H9 (cell line): ENCODE data around the gene ROBO2. TPM values are rescaled to one million over a fixed set of nuclear protein-coding genes. Genes with fewer than 3 reads are reported as not detected.

ENCODE experiments used
- DNase-seq: peaks from one replicate; pipeline ENCODE4 v3.0.0-alpha.2; 2017
- H2AFZ ChIP-seq: one replicate; pipeline ENCODE4 v1.6.1; 2013; ENCODE audit warnings: mild to moderate bottlenecking, low read length, control low read depth, moderate library complexity
- H2AK5ac ChIP-seq: 2 replicates; pipeline ENCODE4 v1.6.1; 2013; ENCODE audit warnings: low read length, control low read depth, mixed read lengths; ENCODE audit not compliant: insufficient read length
- H2BK120ac ChIP-seq: one replicate; pipeline ENCODE4 v1.6.1; 2013; ENCODE audit warnings: low read depth, mild to moderate bottlenecking, low read length, control low read depth, inconsistent platforms; ENCODE audit not compliant: poor library complexity, severe bottlenecking
- H2BK12ac ChIP-seq: 2 replicates; pipeline ENCODE4 v1.6.1; 2013; ENCODE audit warnings: low read length, control low read depth, mixed read lengths, low read depth; ENCODE audit not compliant: insufficient read length
- H2BK15ac ChIP-seq: 2 replicates; pipeline ENCODE4 v1.6.1; 2013; ENCODE audit warnings: low read depth, low read length, control low read depth
- H2BK20ac ChIP-seq: one replicate; pipeline ENCODE4 v1.6.1; 2013; ENCODE audit warnings: low read depth, mild to moderate bottlenecking, low read length, control low read depth, inconsistent platforms; ENCODE audit not compliant: poor library complexity, severe bottlenecking
- H2BK5ac ChIP-seq: 2 replicates; pipeline ENCODE4 v1.6.1; 2013; ENCODE audit warnings: low read length, control low read depth, mixed read lengths; ENCODE audit not compliant: insufficient read length
- H3K14ac ChIP-seq: 2 replicates; pipeline ENCODE4 v1.6.1; 2013; ENCODE audit warnings: low read length, control low read depth; ENCODE audit not compliant: insufficient read depth
- H3K18ac ChIP-seq: 2 replicates; pipeline ENCODE4 v1.6.1; 2013; ENCODE audit warnings: low read depth, mild to moderate bottlenecking, mixed read lengths, low read length, control low read depth; ENCODE audit not compliant: insufficient read length
- H3K23ac ChIP-seq: 2 replicates; pipeline ENCODE4 v1.6.1; 2013; ENCODE audit warnings: low read length, control low read depth, mixed read lengths, low read depth; ENCODE audit not compliant: insufficient read length
- H3K23me2 ChIP-seq: 2 replicates; pipeline ENCODE4 v1.6.1; 2013; ENCODE audit warnings: low read depth, mild to moderate bottlenecking, mixed read lengths, low read length, control low read depth; ENCODE audit not compliant: insufficient read length, poor library complexity, severe bottlenecking
- H3K27ac ChIP-seq: 2 replicates; pipeline ENCODE4 v1.5.1; 2013; ENCODE audit warnings: low read length, control low read depth, mixed read lengths, low read depth; ENCODE audit not compliant: insufficient read length
- H3K27me3 ChIP-seq: 2 replicates; pipeline ENCODE4 v1.6.1; 2013; ENCODE audit warnings: low read length, control low read depth, inconsistent platforms; ENCODE audit not compliant: insufficient read depth
- H3K4ac ChIP-seq: 2 replicates; pipeline ENCODE4 v1.6.1; 2013; ENCODE audit warnings: low read depth, mild to moderate bottlenecking, control low read depth, inconsistent platforms, low read length, moderate library complexity
- H3K4me1 ChIP-seq: 2 replicates; pipeline ENCODE4 v1.6.1; 2013; ENCODE audit warnings: low read length, control low read depth, inconsistent platforms; ENCODE audit not compliant: insufficient read depth
- H3K4me2 ChIP-seq: 2 replicates; pipeline ENCODE4 v1.6.1; 2013; ENCODE audit warnings: low read length, control low read depth, mixed read lengths; ENCODE audit not compliant: insufficient read length, insufficient read depth
- H3K56ac ChIP-seq: 2 replicates; pipeline ENCODE4 v1.6.1; 2013; ENCODE audit warnings: low read depth, mild to moderate bottlenecking, mixed read lengths, low read length, control low read depth; ENCODE audit not compliant: insufficient read length
- H3K79me1 ChIP-seq: 2 replicates; pipeline ENCODE4 v1.6.1; 2013; ENCODE audit warnings: low read depth, mild to moderate bottlenecking, moderate library complexity, low read length, control low read depth, inconsistent platforms; ENCODE audit not compliant: insufficient read depth, poor library complexity, severe bottlenecking
- H3K79me2 ChIP-seq: 2 replicates; pipeline ENCODE4 v1.6.1; 2013; ENCODE audit warnings: low read length, control low read depth, inconsistent platforms; ENCODE audit not compliant: insufficient read depth
- H3K9ac ChIP-seq: 2 replicates; pipeline ENCODE4 v1.6.1; 2013; ENCODE audit warnings: low read length, control low read depth, mixed read lengths; ENCODE audit not compliant: insufficient read length; ENCODE audit errors: extremely low read depth
- H3K9me3 ChIP-seq: one replicate; pipeline ENCODE4 v1.6.1; 2013; ENCODE audit warnings: low read depth, low read length, inconsistent platforms; ENCODE audit not compliant: control insufficient read depth
- H3T11ph ChIP-seq: one replicate; pipeline ENCODE4 v1.6.1; 2013; ENCODE audit warnings: mild to moderate bottlenecking, low read length, control low read depth, inconsistent platforms
- H4K20me1 ChIP-seq: one replicate; pipeline ENCODE4 v1.6.1; 2013; ENCODE audit not compliant: control insufficient read depth, insufficient read length, insufficient read depth
- H4K5ac ChIP-seq: 2 replicates; pipeline ENCODE4 v1.6.1; 2013; ENCODE audit warnings: low read depth, mild to moderate bottlenecking, mixed read lengths, low read length, control low read depth; ENCODE audit not compliant: insufficient read length
- H4K8ac ChIP-seq: replicated peaks from 2 replicates; pipeline ENCODE4 v1.6.1; 2013; ENCODE audit warnings: low read length, control low read depth, mixed read lengths, low read depth; ENCODE audit not compliant: insufficient read length
- H4K91ac ChIP-seq: 2 replicates; pipeline ENCODE4 v1.6.1; 2013; ENCODE audit warnings: low read depth, mild to moderate bottlenecking, moderate library complexity, mixed read lengths, low read length, control low read depth; ENCODE audit not compliant: insufficient read length
- H3K27ac Mint-ChIP-seq, 3 experiments: 2 replicates in 2 of 3; 3 replicates in 1 of 3; pipeline ENCODE4 v1.8.0; 2020 to 2021; ENCODE audit warnings: mixed read lengths in 3 of 3, mild to moderate bottlenecking in 1 of 3, moderate library complexity in 1 of 3
- H3K27me3 Mint-ChIP-seq: 2 replicates; pipeline ENCODE4 v1.8.0; 2021; ENCODE audit warnings: low read depth, mild to moderate bottlenecking, moderate library complexity, mixed read lengths
- H3K36me3 Mint-ChIP-seq, 3 experiments: 2 replicates in 2 of 3; 3 replicates in 1 of 3; pipeline ENCODE4 v1.8.0; 2020 to 2021; ENCODE audit warnings: low read depth in 3 of 3, mixed read lengths in 3 of 3; ENCODE audit not compliant: insufficient read depth in 1 of 3
- H3K4me1 Mint-ChIP-seq, 2 experiments: 2 replicates each; pipeline ENCODE4 v1.8.0; 2020; ENCODE audit warnings: mixed read lengths in 2 of 2
- H3K4me3 Mint-ChIP-seq, 2 experiments: 2 replicates in 1 of 2; 3 replicates in 1 of 2; pipeline ENCODE4 v1.8.0; 2020 to 2021; ENCODE audit warnings: mild to moderate bottlenecking in 2 of 2, mixed read lengths in 2 of 2, moderate library complexity in 1 of 2
- H3K9me3 Mint-ChIP-seq, 2 experiments: 2 replicates in 1 of 2; 3 replicates in 1 of 2; pipeline ENCODE4 v1.8.0; 2020; ENCODE audit warnings: mild to moderate bottlenecking in 2 of 2, mixed read lengths in 2 of 2, moderate library complexity in 1 of 2
- WGBS: extraction: QIAGEN DNeasy Blood & Tissue Kit; methylation state at CpG from one replicate; pipeline ENCODE4 v1.1.7; 2013; ENCODE audit warnings: missing lambda C conversion rate, low lambda C conversion rate, mixed read lengths; ENCODE audit not compliant: insufficient read length; ENCODE audit errors: extremely low coverage; 5-methylcytosine and 5-hydroxymethylcytosine counted together
- total RNA-seq: library from RNA; stranded (reverse); gene quantifications from 2 replicates; pipeline ENCODE4 v1.2.1, GENCODE V29; 2021
- TF ChIP-seq, protein P1 (sequence below): fragments of 200-600 bp; sonication (generic); conservative IDR thresholded peaks from 3 replicates; pipeline ENCODE4 v1.8.0; 2021; ENCODE audit warnings: antibody characterized with exemption, mild to moderate bottlenecking

The ROBO2 gene
- total RNA-seq, 1 experiment from 2014 or later = 2.3 TPM

DNA sequence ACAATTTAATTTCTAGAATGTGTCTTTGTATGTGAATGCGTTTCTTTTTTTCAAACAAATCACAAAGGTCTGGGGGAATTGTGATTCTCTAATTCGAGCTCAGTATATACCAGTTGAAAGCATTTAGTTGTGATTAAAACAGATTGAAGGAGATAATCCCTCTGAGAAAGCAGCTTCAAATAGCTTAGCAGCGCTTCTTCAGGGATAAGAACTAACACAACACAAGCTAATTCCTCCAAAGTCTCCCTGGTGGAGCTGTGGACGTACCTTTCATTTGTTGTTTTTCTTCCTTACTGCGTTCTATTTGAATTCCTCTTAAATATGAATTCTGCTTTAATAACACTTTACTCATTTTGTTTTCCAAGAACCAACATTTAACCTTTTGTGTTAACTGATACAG, 286.7 kb downstream of the ROBO2 start:
- no peaks in the 10 kb centered on the region for H3K9me3 ChIP-seq
- Mint-ChIP-seq H3K4me1 (peaks cover 2 to 6% of the 10 kb centered on the region in 2 experiments; a peak in 2 of 4 replicates), H3K36me3 (no peaks in the 10 kb centered on the region; a peak in 1 of 7 replicates), H3K4me3 (no peak overlapping the region), H3K27me3 (no peaks in the 10 kb centered on the region), H3K27ac (no peak overlapping the region), H3K9me3 (no peaks in the 10 kb centered on the region; a peak in 1 of 5 replicates)
- H4K20me1 ChIP-seq = no peaks in the 10 kb centered on the region
- no peaks in the 10 kb centered on the region for H3K23me2 ChIP-seq
- no peaks in the 10 kb centered on the region for H3K79me1 ChIP-seq
- H3K4me1 ChIP-seq = no peaks in the 10 kb centered on the region
- DNase-seq = no peak
- no peak overlapping the region for H3K14ac ChIP-seq
- no peak overlapping the region for H2BK12ac ChIP-seq
- no peak overlapping the region for H3T11ph ChIP-seq
- no peak overlapping the region for H4K8ac ChIP-seq
- no peak overlapping the region for H2AK5ac ChIP-seq
- no peak overlapping the region for H3K4me2 ChIP-seq
- H3K9ac ChIP-seq = no peak overlapping the region
- no peak overlapping the region for H3K56ac ChIP-seq
- no peak overlapping the region for H2AFZ ChIP-seq
- no peak overlapping the region for H3K27ac ChIP-seq
- no CpG with 5 or more reads among the region's 5 CpGs for WGBS
- no peaks in the 10 kb centered on the region for H3K79me2 ChIP-seq
- no peaks in the 10 kb centered on the region for H3K27me3 ChIP-seq
- no peak overlapping the region for H3K4ac ChIP-seq
- no peak overlapping the region for H3K18ac ChIP-seq
- H3K23ac ChIP-seq = no peak overlapping the region
- no peak overlapping the region for H4K5ac ChIP-seq
- H2BK15ac ChIP-seq = no peak overlapping the region
- no peak overlapping the region for H2BK120ac ChIP-seq
- no peak overlapping the region for H2BK20ac ChIP-seq
- no peak overlapping the region for H2BK5ac ChIP-seq
- TF ChIP-seq, protein P1, sequence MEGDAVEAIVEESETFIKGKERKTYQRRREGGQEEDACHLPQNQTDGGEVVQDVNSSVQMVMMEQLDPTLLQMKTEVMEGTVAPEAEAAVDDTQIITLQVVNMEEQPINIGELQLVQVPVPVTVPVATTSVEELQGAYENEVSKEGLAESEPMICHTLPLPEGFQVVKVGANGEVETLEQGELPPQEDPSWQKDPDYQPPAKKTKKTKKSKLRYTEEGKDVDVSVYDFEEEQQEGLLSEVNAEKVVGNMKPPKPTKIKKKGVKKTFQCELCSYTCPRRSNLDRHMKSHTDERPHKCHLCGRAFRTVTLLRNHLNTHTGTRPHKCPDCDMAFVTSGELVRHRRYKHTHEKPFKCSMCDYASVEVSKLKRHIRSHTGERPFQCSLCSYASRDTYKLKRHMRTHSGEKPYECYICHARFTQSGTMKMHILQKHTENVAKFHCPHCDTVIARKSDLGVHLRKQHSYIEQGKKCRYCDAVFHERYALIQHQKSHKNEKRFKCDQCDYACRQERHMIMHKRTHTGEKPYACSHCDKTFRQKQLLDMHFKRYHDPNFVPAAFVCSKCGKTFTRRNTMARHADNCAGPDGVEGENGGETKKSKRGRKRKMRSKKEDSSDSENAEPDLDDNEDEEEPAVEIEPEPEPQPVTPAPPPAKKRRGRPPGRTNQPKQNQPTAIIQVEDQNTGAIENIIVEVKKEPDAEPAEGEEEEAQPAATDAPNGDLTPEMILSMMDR = no peak
- no peak overlapping the region for H4K91ac ChIP-seq
